Left forelimb (tissue), 1 donor: ENCODE data around the gene PSRC1.
"Not testable (repeated sequence)": the region's sequence is repeated elsewhere in the genome, so short reads cannot be mapped to it uniquely, and the experiment has no call there.

Source experiments
- DNase-seq: peaks from one replicate; pipeline ENCODE4 v3.0.0-alpha.2; 2018; ENCODE audit warnings: low spot score

The PSRC1 gene

DNA sequence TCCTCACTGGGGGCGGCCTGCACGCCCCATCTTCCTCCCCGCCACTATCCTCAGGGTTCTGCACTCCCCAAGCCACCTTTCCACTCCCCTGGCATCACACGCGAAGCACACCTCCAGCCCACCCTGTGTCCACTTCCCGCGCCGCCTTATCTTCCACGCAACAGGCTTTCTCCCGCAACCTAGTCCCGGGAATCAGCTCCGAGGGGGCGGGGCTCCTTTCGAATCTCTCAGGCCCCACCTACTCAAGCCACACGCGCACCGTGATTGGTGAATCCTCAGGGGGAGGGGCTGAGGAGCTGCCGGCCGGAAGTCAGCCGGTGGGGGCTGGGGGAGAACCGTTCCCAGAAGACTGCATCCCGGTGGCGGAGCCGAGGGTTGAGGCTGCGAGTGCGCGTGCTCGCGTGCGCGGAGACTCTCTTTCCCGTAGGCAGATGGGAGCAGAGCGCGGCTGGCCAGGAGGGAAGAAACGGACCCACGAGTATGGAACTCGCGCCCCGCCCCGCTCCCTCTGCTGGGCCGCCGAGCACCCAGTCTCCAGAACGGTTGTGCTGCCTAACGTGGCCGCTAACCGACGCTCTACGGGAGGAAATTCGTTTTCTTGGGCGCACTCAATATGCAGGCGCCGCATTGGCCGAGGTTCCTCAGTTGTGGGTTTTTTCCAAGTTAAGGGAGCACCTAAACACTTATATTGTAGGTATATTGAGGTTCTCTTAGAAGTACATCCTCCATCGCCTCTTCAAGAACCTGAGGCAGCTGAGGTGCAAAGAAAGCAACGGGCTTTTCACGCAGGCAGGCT, at the start of gene PSRC1:
Gene PSRC1, minus strand, starts transcription at position 194 of the 796 bp plus-strand sequence.
- peak; percentile 97 for DNase-seq

DNA sequence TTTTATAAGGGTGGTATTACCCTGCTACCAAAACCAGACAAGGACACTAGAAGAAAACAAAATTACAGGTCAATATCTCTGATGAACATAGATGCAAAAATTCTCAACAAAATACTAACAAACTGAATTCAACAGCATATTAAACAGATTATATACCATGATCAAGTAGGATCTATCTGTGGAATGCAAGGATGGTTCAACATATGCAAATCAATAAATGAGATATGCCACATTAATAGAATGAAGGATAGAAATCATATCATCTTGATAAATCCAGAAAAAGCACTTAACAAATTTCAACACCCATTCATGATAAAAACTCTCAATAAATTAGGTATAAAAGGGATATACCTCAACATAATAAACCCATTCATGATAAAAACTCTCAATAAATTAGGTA, 48.2 kb upstream of the PSRC1 start:
- DNase-seq: no peak

DNA sequence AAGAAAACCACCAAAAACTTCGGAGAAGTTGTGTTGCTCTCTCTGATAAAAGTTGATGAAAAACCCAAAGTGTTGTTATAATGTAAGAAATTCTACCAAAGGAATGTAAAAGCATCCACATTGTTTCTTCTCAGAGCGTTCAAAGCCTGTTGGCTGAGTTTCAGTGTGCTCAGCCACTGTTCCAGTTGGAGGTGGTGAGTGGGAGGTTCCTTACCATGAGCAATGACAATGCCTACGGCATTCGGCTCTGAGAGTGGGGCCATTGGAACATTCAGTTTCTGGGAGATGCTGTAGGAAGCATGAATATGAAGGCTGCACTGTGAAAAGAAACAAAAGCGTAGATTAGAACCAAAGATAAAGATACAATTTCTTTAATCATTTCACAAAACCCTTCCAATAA, 44.3 kb upstream of the PSRC1 start:
- DNase-seq: no peak

DNA sequence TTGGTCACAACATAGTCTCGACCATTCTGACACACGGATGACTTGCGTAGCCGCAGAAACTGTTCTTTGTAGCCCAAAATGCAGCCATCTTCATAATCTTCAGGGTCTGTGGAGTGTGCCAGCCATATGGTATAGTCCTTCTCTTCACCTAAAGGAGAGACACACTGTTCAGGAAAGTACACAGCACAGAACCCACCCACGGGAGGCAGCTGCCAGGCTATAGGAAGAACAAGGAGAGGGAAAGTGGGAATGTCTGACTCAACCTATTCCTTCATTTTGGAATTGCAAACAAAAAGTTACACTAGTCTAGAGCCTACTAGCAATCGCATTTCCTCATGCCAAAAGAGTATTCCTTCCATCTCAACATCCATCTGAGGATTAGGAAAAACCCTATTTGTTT, 40.0 kb upstream of the PSRC1 start:
- peak; percentile 3 for DNase-seq

- DNase-seq: peak; percentile 46
Measured at GRCh38 chr1:109319114-109319513, 36.2 kb upstream of the PSRC1 start.

- peak; percentile 1 for DNase-seq
Measured at GRCh38 chr1:109316506-109316905, 33.6 kb upstream of the PSRC1 start.

GRCh38 chr1:109315288-109315687, 32.3 kb upstream of the PSRC1 start:
- peak; percentile 34 for DNase-seq

DNA sequence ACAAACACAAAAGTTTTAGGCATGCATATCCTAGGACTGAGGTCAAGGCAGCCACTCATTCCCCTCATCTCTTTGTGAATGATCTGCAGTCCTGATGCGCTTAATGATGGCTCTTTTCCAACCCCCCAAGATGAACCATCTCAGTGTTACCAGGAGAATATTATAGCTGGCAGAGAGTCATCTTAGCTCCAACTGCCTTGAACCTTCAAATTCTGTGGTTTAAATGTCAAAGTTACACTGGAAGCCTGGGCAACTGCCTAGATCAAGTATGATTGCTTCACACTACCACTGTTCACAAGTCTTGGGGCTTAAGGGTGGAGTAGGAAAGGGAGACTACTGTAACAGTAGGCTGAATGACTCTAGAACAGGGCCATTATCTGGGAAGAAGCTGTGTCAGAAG, 31.9 kb upstream of the PSRC1 start:
- DNase-seq: no peak

DNA sequence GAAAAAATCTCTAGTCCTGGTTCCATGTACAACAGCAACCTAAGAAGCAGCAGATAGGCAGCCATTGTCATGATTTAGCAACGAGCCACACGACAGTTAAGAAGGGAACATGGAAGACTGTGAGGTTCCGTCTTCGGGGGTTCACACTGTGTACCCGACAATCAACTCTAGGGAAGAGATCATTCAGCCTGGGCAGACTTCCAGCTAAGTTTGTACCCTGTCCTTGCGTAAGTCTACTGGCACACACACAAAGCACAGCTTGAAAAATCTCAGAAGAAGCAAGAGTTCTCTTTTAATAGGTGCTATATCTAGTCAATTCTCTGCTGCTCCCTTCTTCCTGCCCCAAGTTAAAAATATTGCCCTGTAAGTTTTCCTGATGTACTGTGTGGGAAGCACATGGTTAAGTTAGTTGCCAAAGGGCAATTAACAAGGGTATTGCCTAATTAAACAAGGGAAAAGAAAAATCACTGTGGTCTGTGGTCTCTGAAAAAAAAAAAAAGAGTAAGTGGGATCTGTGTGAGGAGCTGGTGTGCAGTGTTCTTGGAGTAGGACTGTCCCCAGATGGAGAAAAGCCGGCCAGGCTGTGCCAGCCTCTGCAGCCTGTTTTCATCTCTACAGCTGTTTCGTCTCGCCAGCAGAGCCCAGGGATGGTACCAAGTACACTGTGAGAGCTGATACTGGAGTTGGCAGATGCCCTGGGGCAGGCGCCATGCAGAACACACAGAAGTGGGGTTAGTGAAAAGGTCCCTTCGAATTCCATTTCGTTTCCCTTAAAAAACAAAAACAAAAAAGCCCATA, 30.2 kb upstream of the PSRC1 start:
- DNase-seq: peak; percentile 49

DNA sequence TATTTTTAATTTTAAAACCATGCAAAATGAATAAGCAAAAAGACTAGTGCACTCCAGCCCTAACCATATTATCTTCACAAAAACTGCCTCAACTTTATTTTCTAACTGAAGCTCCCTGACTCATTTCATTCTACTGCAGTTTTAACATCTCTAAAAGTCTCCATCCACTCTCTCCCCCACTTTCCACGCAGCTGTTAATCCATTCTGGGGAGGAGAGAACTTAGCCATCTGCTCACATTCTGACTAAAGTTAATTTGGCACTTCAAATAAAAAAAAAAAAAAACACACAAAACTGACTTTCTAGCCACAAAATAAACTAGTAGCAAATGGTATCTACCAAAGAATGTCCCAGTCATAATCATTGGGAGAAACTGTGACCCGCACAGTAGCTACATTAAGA, 29.3 kb upstream of the PSRC1 start:
- no peak for DNase-seq

DNA sequence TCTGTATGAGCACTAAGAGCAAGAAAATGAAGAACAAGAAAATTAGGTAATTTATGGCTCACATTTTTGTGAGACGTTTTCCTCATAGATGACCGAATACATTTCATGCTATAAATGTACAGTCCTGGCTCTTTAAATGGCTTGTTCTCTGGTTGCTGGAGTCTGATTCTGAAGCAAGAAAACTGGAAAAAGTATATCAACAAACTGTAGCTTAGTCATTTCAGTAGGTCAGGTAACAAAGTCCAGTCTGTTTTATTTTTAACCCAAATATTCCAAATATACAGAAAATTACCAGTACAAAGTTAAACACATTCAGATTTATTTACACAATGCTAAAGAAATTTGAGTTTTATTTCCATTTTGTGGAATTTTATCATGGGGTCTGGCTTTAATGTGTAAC, 26.4 kb upstream of the PSRC1 start:
- DNase-seq: no peak

DNA sequence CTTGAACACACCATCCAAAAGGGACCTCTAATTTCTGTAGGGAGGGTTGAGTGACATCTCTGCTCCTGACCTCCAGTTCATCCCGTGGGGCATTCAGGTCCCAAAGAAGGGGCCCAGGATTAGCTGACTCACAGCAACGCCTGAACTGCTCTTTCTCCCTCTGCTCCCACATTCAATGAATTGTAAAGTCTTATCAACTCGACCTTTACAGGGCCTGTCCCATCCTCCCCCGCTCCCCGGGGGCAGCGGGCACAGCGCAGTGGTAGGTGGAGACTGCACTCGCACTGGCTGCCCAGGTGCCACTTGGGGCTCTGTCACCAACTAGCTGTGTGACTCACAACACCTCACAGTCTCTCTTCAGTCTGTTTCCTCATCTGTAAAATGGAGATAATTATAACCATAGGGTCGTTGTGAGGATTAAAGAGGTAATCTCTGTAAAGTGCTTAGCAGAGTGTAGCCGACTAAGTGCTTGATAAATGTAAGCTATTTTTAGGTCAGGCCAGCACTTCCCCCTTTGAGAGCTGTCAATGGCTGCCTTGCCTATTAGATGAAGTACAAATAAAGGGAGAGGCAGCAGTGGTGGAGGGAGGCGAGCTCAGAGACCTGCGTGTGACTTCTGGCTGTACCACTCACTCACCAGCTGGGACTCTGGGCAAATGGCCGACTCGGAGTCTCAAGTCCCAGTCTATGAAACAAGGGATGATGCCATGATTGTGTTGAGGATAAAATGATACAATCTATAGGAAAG, 24.5 kb upstream of the PSRC1 start:
- DNase-seq: peak; percentile 61

DNA sequence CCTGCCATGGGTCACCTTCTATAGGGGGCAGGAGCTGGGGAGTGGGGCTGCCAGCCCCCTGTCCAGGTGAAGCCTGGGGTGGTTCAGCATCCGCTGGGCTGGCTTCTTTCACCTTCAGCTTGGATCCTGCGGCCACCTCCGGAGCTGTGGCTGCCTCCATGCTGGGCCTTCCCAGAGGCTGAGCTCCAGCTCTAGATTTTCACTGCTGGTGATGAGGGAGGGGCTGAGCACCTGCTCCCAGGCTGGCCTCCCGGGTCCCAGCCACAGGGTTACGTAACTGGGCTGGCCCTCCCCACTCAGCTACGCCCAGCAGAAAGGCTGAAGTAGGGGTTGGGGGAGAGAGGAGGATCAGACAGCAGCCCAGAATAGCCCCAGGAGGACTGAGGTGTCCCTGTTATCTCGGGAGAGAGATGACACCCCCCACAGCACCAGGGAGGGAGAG, 23.9 kb upstream of the PSRC1 start, which contains the start of gene MYBPHL:
Gene MYBPHL, minus strand, starts transcription at position 180 of the 442 bp plus-strand sequence. Its CDS starts 20 bp downstream, at position 160.
- DNase-seq: peak; percentile 63

GRCh38 chr1:109305991-109306390, 23.0 kb upstream of the PSRC1 start:
- not testable (repeated sequence) for DNase-seq

- DNase-seq: no peak
Measured at GRCh38 chr1:109304226-109304920, 21.4 kb upstream of the PSRC1 start.

- no peak for DNase-seq
Measured at GRCh38 chr1:109301874-109302273, 18.9 kb upstream of the PSRC1 start.

- DNase-seq: no peak
Measured at GRCh38 chr1:109300650-109301151, 17.8 kb upstream of the PSRC1 start.

GRCh38 chr1:109299558-109300343, 16.8 kb upstream of the PSRC1 start:
- peak; percentile 71 for DNase-seq

DNA sequence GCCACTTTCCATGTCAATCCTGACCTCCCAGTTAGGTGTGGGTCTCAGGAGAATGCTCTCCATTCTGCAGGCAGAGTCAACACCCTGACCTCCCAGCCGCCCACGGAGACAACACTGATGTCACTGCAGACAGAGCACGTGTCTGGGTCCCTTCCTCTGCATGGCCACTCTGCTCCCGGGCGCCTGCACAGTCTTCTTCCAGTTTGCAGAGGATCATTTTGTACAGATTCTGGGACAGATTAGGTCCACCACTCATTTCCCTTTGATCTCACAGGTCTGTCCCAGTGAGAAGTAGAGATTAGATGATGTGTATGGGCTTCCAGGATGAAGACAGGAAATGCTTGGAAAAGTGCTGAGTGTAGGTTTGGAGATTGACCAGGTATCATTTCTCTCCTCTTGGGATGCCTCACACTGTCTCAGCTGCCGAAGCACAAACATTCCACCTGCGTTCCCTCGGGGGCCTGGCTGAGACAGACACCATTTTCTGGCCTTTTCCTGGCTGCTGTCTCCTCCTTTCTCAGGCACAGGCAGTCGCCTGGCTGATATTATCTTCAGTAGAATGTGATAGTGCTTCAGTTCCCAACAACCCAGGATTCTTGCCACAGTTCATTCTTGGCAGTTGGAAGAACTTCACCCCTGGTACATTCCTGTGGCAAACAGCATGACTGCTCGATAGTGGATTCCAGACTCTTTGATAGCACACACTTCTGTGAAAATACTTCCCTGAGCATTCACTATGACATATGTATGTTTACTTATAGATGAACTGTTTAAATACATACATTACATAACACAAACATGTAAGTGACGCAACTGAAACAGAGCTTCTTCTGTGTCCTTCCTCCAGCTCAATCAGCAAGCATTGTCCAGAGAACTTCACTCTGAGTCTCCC, 16.0 kb upstream of the PSRC1 start:
- peak; percentile 74 for DNase-seq

- no peak for DNase-seq
Measured at GRCh38 chr1:109296782-109297181, 13.8 kb upstream of the PSRC1 start.
